Type B pancreatic cell (in vitro differentiated cells): Measurements from ENCODE around the gene ADAM22. TPM values are rescaled to one million over a fixed set of nuclear protein-coding genes. Genes with fewer than 3 reads are reported as not detected.

ENCODE experiments used
- DNase-seq: peaks from one replicate; pipeline ENCODE4 v3.0.0; 2021; ENCODE audit warnings: mixed read lengths; ENCODE audit not compliant: unreplicated experiment; ENCODE audit errors: extremely low spot score
- H3K27ac Mint-ChIP-seq: 2 replicates; pipeline ENCODE4 v1.8.0; 2021; ENCODE audit warnings: mild to moderate bottlenecking, mixed read lengths
- H3K27me3 Mint-ChIP-seq: 2 replicates; pipeline ENCODE4 v1.8.0; 2021; ENCODE audit warnings: mixed read lengths
- H3K36me3 Mint-ChIP-seq: 2 replicates; pipeline ENCODE4 v1.8.0; 2021; ENCODE audit warnings: mixed read lengths
- H3K4me1 Mint-ChIP-seq: one replicate; pipeline ENCODE4 v1.8.0; 2021; ENCODE audit warnings: mixed read lengths; ENCODE audit not compliant: unreplicated experiment
- H3K4me3 Mint-ChIP-seq: 2 replicates; pipeline ENCODE4 v1.8.0; 2021; ENCODE audit warnings: mild to moderate bottlenecking, mixed read lengths
- H3K9me3 Mint-ChIP-seq: 2 replicates; pipeline ENCODE4 v1.8.0; 2021; ENCODE audit warnings: mixed read lengths
- CTCF ChIP-seq: fragments of 200-600 bp; sonication (generic); conservative IDR thresholded peaks from 2 replicates; pipeline ENCODE4 v1.5.0; 2021; ENCODE audit warnings: antibody characterized with exemption, mild to moderate bottlenecking
- total RNA-seq: library from RNA; stranded (reverse); gene quantifications from 2 replicates; pipeline ENCODE4 v1.2.1, GENCODE V29; 2021; ENCODE audit warnings: low replicate concordance

ADAM22 gene
- total RNA-seq, 1 donor from 2014 or later, result 8.1 TPM

- no peak overlapping the region for H3K27ac Mint-ChIP-seq
- no peaks in the 10 kb centered on the region for H3K27me3 Mint-ChIP-seq
- TF ChIP-seq CTCF, result no peak
- H3K4me1 Mint-ChIP-seq, result no peaks in the 10 kb centered on the region
- no peaks in the 10 kb centered on the region for H3K9me3 Mint-ChIP-seq
- no peaks in the 10 kb centered on the region for H3K36me3 Mint-ChIP-seq
- no peak for DNase-seq
- H3K4me3 Mint-ChIP-seq, result no peak overlapping the region
Measured at GRCh38 chr7:88014581-88014980, 80.5 kb downstream of the ADAM22 start.

GRCh38 chr7:88015309-88015708 is 81.3 kb downstream of the ADAM22 start:
- H3K36me3 Mint-ChIP-seq, result no peaks in the 10 kb centered on the region
- no peak for TF ChIP-seq CTCF
- H3K4me1 Mint-ChIP-seq, result no peaks in the 10 kb centered on the region
- H3K9me3 Mint-ChIP-seq, result no peaks in the 10 kb centered on the region
- no peak overlapping the region for H3K4me3 Mint-ChIP-seq
- no peak overlapping the region for H3K27ac Mint-ChIP-seq
- H3K27me3 Mint-ChIP-seq, result no peaks in the 10 kb centered on the region
- no peak for DNase-seq

GRCh38 chr7:88018501-88018900 is 84.5 kb downstream of the ADAM22 start:
- no peak for DNase-seq
- no peak overlapping the region for H3K27ac Mint-ChIP-seq
- H3K9me3 Mint-ChIP-seq, result no peaks in the 10 kb centered on the region
- H3K36me3 Mint-ChIP-seq, result no peaks in the 10 kb centered on the region
- no peaks in the 10 kb centered on the region for H3K4me1 Mint-ChIP-seq
- H3K4me3 Mint-ChIP-seq, result no peak overlapping the region
- no peak for TF ChIP-seq CTCF
- no peaks in the 10 kb centered on the region for H3K27me3 Mint-ChIP-seq

GRCh38 chr7:88020953-88021665 is 87.1 kb downstream of the ADAM22 start:
- Mint-ChIP-seq H3K4me3 (no peak overlapping the region), H3K27ac (no peak overlapping the region), H3K36me3 (no peaks in the 10 kb centered on the region), H3K9me3 (no peaks in the 10 kb centered on the region), H3K4me1 (no peaks in the 10 kb centered on the region), H3K27me3 (no peaks in the 10 kb centered on the region)
- DNase-seq, result no peak
- no peak for TF ChIP-seq CTCF

GRCh38 chr7:88027724-88028123 is 93.7 kb downstream of the ADAM22 start:
- Mint-ChIP-seq H3K36me3 (peaks cover 2% of the 10 kb centered on the region), H3K9me3 (peaks cover 12% of the 10 kb centered on the region), H3K4me3 (no peak overlapping the region), H3K27me3 (no peaks in the 10 kb centered on the region), H3K4me1 (no peaks in the 10 kb centered on the region), H3K27ac (no peak overlapping the region)
- no peak for TF ChIP-seq CTCF
- no peak for DNase-seq
